A673 (cell line): ENCODE results near the gene DEFB129. TPM values are rescaled to one million over a fixed set of nuclear protein-coding genes. Genes with fewer than 3 reads are reported as not detected.

Experiments
- Bru-seq: library from RNA; stranded (reverse); fragments of 400-500 nt; gene quantifications from one replicate; lab custom pipeline; 2021; lab: Mats Ljungman, UMichigan
- BruChase-seq, 2 experiments: library from RNA; stranded (reverse); fragments of 400-500 nt; gene quantifications; one replicate each; lab custom pipeline; 2021; lab: Mats Ljungman, UMichigan
- BruUV-seq: library from RNA; stranded (reverse); fragments of 400-500 nt; replicated peaks from 2 replicates; lab custom pipeline; 2021; lab: Mats Ljungman, UMichigan
- CTCF ChIA-PET: fragments of 300-600 bp; sonication (Branson Sonifier 250); formaldehyde crosslinking; loops from one replicate; lab custom pipeline; 2022; ENCODE audit warnings: antibody characterized with exemption; lab: Charles Lee
- POLR2A ChIA-PET: fragments of 300-600 bp; sonication (Branson Sonifier 250); formaldehyde crosslinking; loops from one replicate; lab custom pipeline; 2022; ENCODE audit warnings: antibody characterized with exemption; ENCODE audit not compliant: low non-redundant PET; lab: Charles Lee
- DNase-seq: peaks from one replicate; pipeline ENCODE4 v3.0.0-alpha.2; 2015; ENCODE audit warnings: low spot score
- H3K27ac ChIP-seq: fragments of 200-600 bp; sonication (generic); 2 replicates; pipeline ENCODE4 v1.5.1; 2016; ENCODE audit warnings: mixed run types, low read depth, mild to moderate bottlenecking, mixed read lengths, antibody characterized with exemption, low read length; ENCODE audit not compliant: poor library complexity, severe bottlenecking
- H3K27me3 ChIP-seq: fragments of 200-600 bp; sonication (generic); replicated peaks from 2 replicates; pipeline ENCODE4 v1.6.1; 2017; ENCODE audit warnings: mixed run types, low read depth, mild to moderate bottlenecking, mixed read lengths, antibody characterized with exemption, low read length; ENCODE audit not compliant: insufficient read depth, poor library complexity
- H3K36me3 ChIP-seq: fragments of 200-600 bp; sonication (generic); 2 replicates; pipeline ENCODE4 v1.6.1; 2016; ENCODE audit warnings: mixed run types, mild to moderate bottlenecking, mixed read lengths, antibody characterized with exemption, low read length; ENCODE audit not compliant: insufficient read depth, poor library complexity, severe bottlenecking
- H3K4me1 ChIP-seq: fragments of 200-600 bp; sonication (generic); 2 replicates; pipeline ENCODE4 v1.6.1; 2017; ENCODE audit warnings: mixed run types, mild to moderate bottlenecking, mixed read lengths, antibody characterized with exemption, low read length; ENCODE audit not compliant: insufficient read depth, poor library complexity, severe bottlenecking
- H3K4me3 ChIP-seq: fragments of 200-600 bp; sonication (generic); 2 replicates; pipeline ENCODE4 v1.5.1; 2016; ENCODE audit warnings: low read depth, mixed run types, mild to moderate bottlenecking, mixed read lengths, low read length; ENCODE audit not compliant: poor library complexity, severe bottlenecking
- H3K9me3 ChIP-seq: fragments of 200-600 bp; sonication (generic); 2 replicates; pipeline ENCODE4 v1.6.1; 2016; ENCODE audit warnings: mixed run types, low read depth, mild to moderate bottlenecking, mixed read lengths, antibody characterized with exemption, low read length; ENCODE audit not compliant: poor library complexity, severe bottlenecking
- EZH2 ChIP-seq: fragments of 200-600 bp; sonication (generic); IDR thresholded peaks from 2 replicates; pipeline ENCODE4 v1.6.1; 2017; ENCODE audit warnings: borderline replicate concordance, low read depth, mild to moderate bottlenecking, mixed read lengths, antibody characterized with exemption, low read length; ENCODE audit not compliant: poor library complexity, severe bottlenecking
- intact Hi-C: fragments of 100-400 bp; cut with micrococcal nuclease; formaldehyde crosslinking; loops from one replicate; pipeline ENCODE4 v1.10.0; 2022; ENCODE audit not compliant: unreplicated experiment
- long read RNA-seq: library from polyadenylated mRNA; stranded (forward); transcript quantifications from one replicate; pipeline ENCODE4 v2.0.0, GENCODE V29; 2022
- total RNA-seq: library from RNA; stranded (reverse); gene quantifications from 2 replicates; pipeline ENCODE4 v1.2.3, GENCODE V29; 2021
- TF ChIP-seq, protein P1 (sequence below): fragments of 300-800, 200-600 bp; sonication (generic); conservative IDR thresholded peaks from 2 replicates; pipeline ENCODE4 v1.5.1; 2017; ENCODE audit warnings: low read depth, mild to moderate bottlenecking, antibody characterized with exemption, low read length, moderate library complexity, mixed read lengths

Gene DEFB129, protein sequence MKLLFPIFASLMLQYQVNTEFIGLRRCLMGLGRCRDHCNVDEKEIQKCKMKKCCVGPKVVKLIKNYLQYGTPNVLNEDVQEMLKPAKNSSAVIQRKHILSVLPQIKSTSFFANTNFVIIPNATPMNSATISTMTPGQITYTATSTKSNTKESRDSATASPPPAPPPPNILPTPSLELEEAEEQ
- total RNA-seq (not detected in 2 replicates), Bru-seq, nascent RNA (not detected), BruChase-seq, experiment 1, labeled RNA remaining after a 2-hour chase (not detected), BruChase-seq, experiment 2, labeled RNA remaining after a 6-hour chase (not detected)
- long read RNA-seq: 0 reads

DNA sequence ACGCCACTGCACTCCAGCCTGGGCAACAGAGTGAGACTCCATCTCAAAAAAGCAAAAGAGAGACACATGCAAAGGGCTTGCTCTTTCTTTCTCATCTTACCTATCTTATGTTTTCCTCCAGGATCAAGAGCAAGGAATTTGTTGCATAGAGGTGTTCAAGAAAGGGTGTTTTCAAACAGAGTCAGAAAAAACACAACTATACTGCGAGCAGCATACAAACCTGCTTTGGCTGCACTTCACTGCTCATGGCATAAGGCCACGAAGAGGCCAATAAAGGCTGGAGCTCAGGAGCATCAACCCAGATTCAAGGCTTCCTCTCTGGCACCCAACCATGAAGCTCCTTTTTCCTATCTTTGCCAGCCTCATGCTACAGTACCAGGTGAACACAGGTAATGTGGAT, at the start of gene DEFB129:
DEFB129 (plus strand) TSS at position 301 of the 400 bp plus-strand sequence; CDS start at position 332, 31 bp downstream.
- no peaks in the 10 kb centered on the region for H3K9me3 ChIP-seq
- intact Hi-C loops: no loop called here
- ChIA-PET CTCF (no interaction called here), POLR2A (no interaction called here)
- H3K27me3 ChIP-seq: no peaks in the 10 kb centered on the region
- H3K4me3 ChIP-seq: no peak within 1 kb of the TSS
- no peaks in the 10 kb centered on the region for H3K4me1 ChIP-seq
- no peak for DNase-seq
- TF ChIP-seq EZH2: no peak
- TF ChIP-seq, protein P1, sequence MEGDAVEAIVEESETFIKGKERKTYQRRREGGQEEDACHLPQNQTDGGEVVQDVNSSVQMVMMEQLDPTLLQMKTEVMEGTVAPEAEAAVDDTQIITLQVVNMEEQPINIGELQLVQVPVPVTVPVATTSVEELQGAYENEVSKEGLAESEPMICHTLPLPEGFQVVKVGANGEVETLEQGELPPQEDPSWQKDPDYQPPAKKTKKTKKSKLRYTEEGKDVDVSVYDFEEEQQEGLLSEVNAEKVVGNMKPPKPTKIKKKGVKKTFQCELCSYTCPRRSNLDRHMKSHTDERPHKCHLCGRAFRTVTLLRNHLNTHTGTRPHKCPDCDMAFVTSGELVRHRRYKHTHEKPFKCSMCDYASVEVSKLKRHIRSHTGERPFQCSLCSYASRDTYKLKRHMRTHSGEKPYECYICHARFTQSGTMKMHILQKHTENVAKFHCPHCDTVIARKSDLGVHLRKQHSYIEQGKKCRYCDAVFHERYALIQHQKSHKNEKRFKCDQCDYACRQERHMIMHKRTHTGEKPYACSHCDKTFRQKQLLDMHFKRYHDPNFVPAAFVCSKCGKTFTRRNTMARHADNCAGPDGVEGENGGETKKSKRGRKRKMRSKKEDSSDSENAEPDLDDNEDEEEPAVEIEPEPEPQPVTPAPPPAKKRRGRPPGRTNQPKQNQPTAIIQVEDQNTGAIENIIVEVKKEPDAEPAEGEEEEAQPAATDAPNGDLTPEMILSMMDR: no peak
- no TSS peak for BruUV-seq
- no peak within 1 kb of the TSS for H3K27ac ChIP-seq
- no peaks in the 10 kb centered on the region for H3K36me3 ChIP-seq

DNA sequence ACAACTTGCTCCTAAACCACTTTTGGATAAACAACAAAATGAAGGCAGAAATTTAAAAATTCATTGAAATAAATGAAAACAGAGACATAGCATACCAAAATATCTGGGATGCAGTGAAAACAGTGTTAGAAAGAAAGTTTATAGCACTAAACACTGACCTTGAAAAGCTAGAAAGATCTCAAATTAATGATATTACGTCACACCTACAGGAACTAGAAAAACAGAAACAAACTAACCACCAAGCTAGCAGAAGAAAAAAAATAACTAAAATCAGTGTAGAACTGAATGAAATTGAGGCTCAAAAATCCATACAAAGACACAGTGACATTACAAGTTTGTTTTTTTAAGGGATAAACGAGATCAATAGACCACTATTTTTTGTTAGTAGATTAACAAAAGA, 42.8 kb upstream of the DEFB129 start:
- Histone ChIP-seq H3K9me3 (no peaks in the 10 kb centered on the region), H3K36me3 (no peaks in the 10 kb centered on the region), H3K4me3 (no peak overlapping the region), H3K4me1 (no peaks in the 10 kb centered on the region), H3K27ac (no peak overlapping the region), H3K27me3 (peaks cover 39% of the 10 kb centered on the region)
- CTCF ChIA-PET: no interaction called here
- intact Hi-C loops: no loop called here
- POLR2A ChIA-PET: no interaction called here
- DNase-seq: no peak
- no TSS peak for BruUV-seq
- TF ChIP-seq, protein P1: no peak
- TF ChIP-seq EZH2: no peak

DNA sequence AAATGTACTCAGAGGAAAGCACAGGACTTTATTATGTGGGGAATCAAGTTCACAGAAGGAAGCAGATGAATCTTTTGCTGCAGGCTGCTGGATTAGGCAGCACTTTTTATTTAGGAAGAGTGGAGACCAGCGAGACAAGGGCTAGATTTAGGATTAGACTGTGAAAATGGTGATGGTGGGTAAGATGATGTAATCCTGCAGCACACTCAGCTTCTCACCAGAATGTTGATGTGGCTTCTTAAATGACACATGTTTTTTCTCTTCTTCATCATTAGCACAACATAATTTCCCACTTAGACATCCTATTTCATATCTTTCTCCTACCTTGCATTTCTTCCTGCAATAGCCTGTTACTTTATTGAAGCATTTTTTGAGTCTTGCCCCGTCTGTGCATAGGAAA, 39.3 kb upstream of the DEFB129 start:
- intact Hi-C loops: no loop called here
- DNase-seq: no peak
- Histone ChIP-seq H3K4me1 (no peaks in the 10 kb centered on the region), H3K9me3 (peaks cover 4% of the 10 kb centered on the region), H3K36me3 (no peaks in the 10 kb centered on the region), H3K4me3 (no peak overlapping the region), H3K27me3 (peaks cover 28% of the 10 kb centered on the region), H3K27ac (no peak overlapping the region)
- POLR2A ChIA-PET: no interaction called here
- BruUV-seq: no TSS peak
- TF ChIP-seq, protein P1: no peak
- no peak for TF ChIP-seq EZH2
- CTCF ChIA-PET: no interaction called here
